GM23338 (cell line): Measurements from ENCODE around the gene ZG16B. TPM values are rescaled to one million over a fixed set of nuclear protein-coding genes. Genes with fewer than 3 reads are reported as not detected.

Experiments used
- ATAC-seq: fragments of 200-7000 bp; cut with Tn5 transposase; 3 replicates; pipeline ENCODE4 v1.9.1; 2020
- DNase-seq: peaks from one replicate; pipeline ENCODE4 v3.0.0-alpha.2; 2015; ENCODE audit warnings: low spot score
- H2AFZ ChIP-seq: fragments of 200-600 bp; sonication (generic); 2 replicates; pipeline ENCODE4 v1.8.0; 2016; ENCODE audit warnings: antibody characterized with exemption, mild to moderate bottlenecking, moderate library complexity
- H3F3A ChIP-seq: fragments of 200-600 bp; sonication (generic); replicated peaks from 2 replicates; pipeline ENCODE4 v1.8.0; 2017; ENCODE audit warnings: antibody characterized with exemption, mixed run types, low read depth
- H3K27ac ChIP-seq: fragments of 200-600 bp; sonication (generic); 2 replicates; pipeline ENCODE4 v1.6.1; 2016; ENCODE audit warnings: low read depth
- H3K27me3 ChIP-seq: fragments of 200-600 bp; sonication (generic); 2 replicates; pipeline ENCODE4 v1.8.0; 2016; ENCODE audit warnings: mild to moderate bottlenecking, mixed run types, moderate library complexity; ENCODE audit not compliant: insufficient read depth
- H3K36me3 ChIP-seq: fragments of 200-600 bp; sonication (generic); 2 replicates; pipeline ENCODE4 v1.8.0; 2016; ENCODE audit warnings: mild to moderate bottlenecking; ENCODE audit not compliant: insufficient read depth
- H3K4me1 ChIP-seq: fragments of 200-600 bp; sonication (generic); 2 replicates; pipeline ENCODE4 v1.8.0; 2016; ENCODE audit warnings: mild to moderate bottlenecking, moderate library complexity; ENCODE audit not compliant: insufficient read depth
- H3K4me2 ChIP-seq: fragments of 200-600 bp; sonication (generic); 2 replicates; pipeline ENCODE4 v1.7.1; 2017; ENCODE audit warnings: mixed run types
- H3K4me3 ChIP-seq: fragments of 200-600 bp; sonication (generic); 2 replicates; pipeline ENCODE4 v1.6.1; 2016; ENCODE audit warnings: mixed run types
- H3K79me2 ChIP-seq: fragments of 200-600 bp; sonication (generic); replicated peaks from 2 replicates; pipeline ENCODE4 v1.8.0; 2017; ENCODE audit warnings: mild to moderate bottlenecking; ENCODE audit not compliant: insufficient read depth
- H3K9me2 ChIP-seq: fragments of 200-600 bp; sonication (generic); 2 replicates; pipeline ENCODE4 v1.8.0; 2017; ENCODE audit not compliant: insufficient read depth
- H4K20me1 ChIP-seq: fragments of 200-600 bp; sonication (generic); replicated peaks from 2 replicates; pipeline ENCODE4 v1.8.0; 2017; ENCODE audit warnings: mild to moderate bottlenecking; ENCODE audit not compliant: insufficient read depth
- H3K27ac Mint-ChIP-seq: 2 replicates; pipeline ENCODE4 v1.8.0; 2020; ENCODE audit warnings: inconsistent platforms, mild to moderate bottlenecking, moderate library complexity, mixed read lengths
- H3K27me3 Mint-ChIP-seq: 3 replicates; pipeline ENCODE4 v1.8.0; 2022; ENCODE audit warnings: low read depth, mild to moderate bottlenecking, moderate library complexity, mixed read lengths, inconsistent platforms; ENCODE audit not compliant: insufficient read depth, poor library complexity
- H3K36me3 Mint-ChIP-seq: 3 replicates; pipeline ENCODE4 v1.8.0; 2021; ENCODE audit warnings: low read depth, mild to moderate bottlenecking, inconsistent platforms, moderate library complexity, mixed read lengths
- H3K4me1 Mint-ChIP-seq: 3 replicates; pipeline ENCODE4 v1.8.0; 2020; ENCODE audit warnings: mild to moderate bottlenecking, inconsistent platforms, mixed read lengths
- H3K4me3 Mint-ChIP-seq: 3 replicates; pipeline ENCODE4 v1.8.0; 2021; ENCODE audit warnings: moderate library complexity, mild to moderate bottlenecking, inconsistent platforms, mixed read lengths
- H3K9me3 Mint-ChIP-seq: 3 replicates; pipeline ENCODE4 v1.8.0; 2020; ENCODE audit warnings: moderate library complexity, mild to moderate bottlenecking, inconsistent platforms, mixed read lengths
- CREB1 ChIP-seq: fragments of 250-450 bp; sonication (Bioruptor Pico); IDR thresholded peaks from 2 replicates; pipeline ENCODE4 v1.5.0; 2020; ENCODE audit warnings: low read depth, mild to moderate bottlenecking, moderate library complexity
- EZH2 ChIP-seq: fragments of 200-600 bp; sonication (generic); IDR thresholded peaks from one replicate; pipeline ENCODE4 v1.8.0; 2017; ENCODE audit warnings: antibody characterized with exemption, mild to moderate bottlenecking, low read depth; ENCODE audit not compliant: unreplicated experiment
- EZH2phosphoT487 ChIP-seq: fragments of 200-600 bp; sonication (generic); IDR thresholded peaks from one replicate; pipeline ENCODE4 v1.8.1; 2018; ENCODE audit warnings: antibody characterized with exemption; ENCODE audit not compliant: unreplicated experiment
- JUNB ChIP-seq: IDR thresholded peaks from one replicate; pipeline ENCODE4 v1.6.1; 2016; ENCODE audit warnings: antibody characterized with exemption; ENCODE audit not compliant: unreplicated experiment
- NANOG ChIP-seq: IDR thresholded peaks from 2 replicates; pipeline ENCODE4 v1.6.1; 2016; ENCODE audit warnings: antibody characterized with exemption, borderline replicate concordance
- POLR2AphosphoS5 ChIP-seq: IDR thresholded peaks from 2 replicates; pipeline ENCODE4 v1.6.1; 2016; ENCODE audit warnings: antibody characterized with exemption, low read depth
- STAT1 ChIP-seq: IDR thresholded peaks from one replicate; pipeline ENCODE4 v1.6.1; 2016; ENCODE audit warnings: antibody characterized with exemption; ENCODE audit not compliant: unreplicated experiment
- ZNF114 ChIP-seq: fragments of 250-450 bp; sonication (Bioruptor Pico); IDR thresholded peaks from 2 replicates; pipeline ENCODE4 v1.5.0; 2020; ENCODE audit warnings: mild to moderate bottlenecking, moderate library complexity
- ZNF331 ChIP-seq: fragments of 250-450 bp; sonication (Bioruptor Pico); IDR thresholded peaks from 2 replicates; pipeline ENCODE4 v1.5.0; 2020; ENCODE audit warnings: low read depth, mild to moderate bottlenecking, moderate library complexity
- polyA plus RNA-seq: library from polyadenylated mRNA; unstranded; fragments of >200 nt; fragmentation: Nextera tagmentation; extraction: Ambion mirVana; gene quantifications from 2 replicates; pipeline ENCODE4 v1.2.1, GENCODE V29; 2016
- total RNA-seq: library from RNA; depleted of rRNA; stranded (reverse); fragments of >200 nt; shearing (Covaris generic); gene quantifications from 2 replicates; pipeline ENCODE4 v1.2.3, GENCODE V29; 2014
- TF ChIP-seq, protein P1 (sequence below): IDR thresholded peaks from one replicate; pipeline ENCODE4 v1.6.1; 2018; ENCODE audit warnings: antibody characterized with exemption; ENCODE audit not compliant: unreplicated experiment
- TF ChIP-seq, protein P2 (sequence below): IDR thresholded peaks from 2 replicates; pipeline ENCODE4 v1.6.1; 2016; ENCODE audit warnings: antibody characterized with exemption

Gene ZG16B
- total and polyA plus RNA-seq, 2 experiments from 2014 or later, result not detected

GRCh38 chr16:2808181-2808580 is 21.9 kb upstream of the ZG16B start (continued):
- TF ChIP-seq, protein P1, sequence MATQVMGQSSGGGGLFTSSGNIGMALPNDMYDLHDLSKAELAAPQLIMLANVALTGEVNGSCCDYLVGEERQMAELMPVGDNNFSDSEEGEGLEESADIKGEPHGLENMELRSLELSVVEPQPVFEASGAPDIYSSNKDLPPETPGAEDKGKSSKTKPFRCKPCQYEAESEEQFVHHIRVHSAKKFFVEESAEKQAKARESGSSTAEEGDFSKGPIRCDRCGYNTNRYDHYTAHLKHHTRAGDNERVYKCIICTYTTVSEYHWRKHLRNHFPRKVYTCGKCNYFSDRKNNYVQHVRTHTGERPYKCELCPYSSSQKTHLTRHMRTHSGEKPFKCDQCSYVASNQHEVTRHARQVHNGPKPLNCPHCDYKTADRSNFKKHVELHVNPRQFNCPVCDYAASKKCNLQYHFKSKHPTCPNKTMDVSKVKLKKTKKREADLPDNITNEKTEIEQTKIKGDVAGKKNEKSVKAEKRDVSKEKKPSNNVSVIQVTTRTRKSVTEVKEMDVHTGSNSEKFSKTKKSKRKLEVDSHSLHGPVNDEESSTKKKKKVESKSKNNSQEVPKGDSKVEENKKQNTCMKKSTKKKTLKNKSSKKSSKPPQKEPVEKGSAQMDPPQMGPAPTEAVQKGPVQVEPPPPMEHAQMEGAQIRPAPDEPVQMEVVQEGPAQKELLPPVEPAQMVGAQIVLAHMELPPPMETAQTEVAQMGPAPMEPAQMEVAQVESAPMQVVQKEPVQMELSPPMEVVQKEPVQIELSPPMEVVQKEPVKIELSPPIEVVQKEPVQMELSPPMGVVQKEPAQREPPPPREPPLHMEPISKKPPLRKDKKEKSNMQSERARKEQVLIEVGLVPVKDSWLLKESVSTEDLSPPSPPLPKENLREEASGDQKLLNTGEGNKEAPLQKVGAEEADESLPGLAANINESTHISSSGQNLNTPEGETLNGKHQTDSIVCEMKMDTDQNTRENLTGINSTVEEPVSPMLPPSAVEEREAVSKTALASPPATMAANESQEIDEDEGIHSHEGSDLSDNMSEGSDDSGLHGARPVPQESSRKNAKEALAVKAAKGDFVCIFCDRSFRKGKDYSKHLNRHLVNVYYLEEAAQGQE, result no peak
- no peak for TF ChIP-seq STAT1
- TF ChIP-seq ZNF114, result no peak
- no peak for TF ChIP-seq EZH2
- TF ChIP-seq ZNF331 (CRISPR knock-in tag), result no peak

DNA sequence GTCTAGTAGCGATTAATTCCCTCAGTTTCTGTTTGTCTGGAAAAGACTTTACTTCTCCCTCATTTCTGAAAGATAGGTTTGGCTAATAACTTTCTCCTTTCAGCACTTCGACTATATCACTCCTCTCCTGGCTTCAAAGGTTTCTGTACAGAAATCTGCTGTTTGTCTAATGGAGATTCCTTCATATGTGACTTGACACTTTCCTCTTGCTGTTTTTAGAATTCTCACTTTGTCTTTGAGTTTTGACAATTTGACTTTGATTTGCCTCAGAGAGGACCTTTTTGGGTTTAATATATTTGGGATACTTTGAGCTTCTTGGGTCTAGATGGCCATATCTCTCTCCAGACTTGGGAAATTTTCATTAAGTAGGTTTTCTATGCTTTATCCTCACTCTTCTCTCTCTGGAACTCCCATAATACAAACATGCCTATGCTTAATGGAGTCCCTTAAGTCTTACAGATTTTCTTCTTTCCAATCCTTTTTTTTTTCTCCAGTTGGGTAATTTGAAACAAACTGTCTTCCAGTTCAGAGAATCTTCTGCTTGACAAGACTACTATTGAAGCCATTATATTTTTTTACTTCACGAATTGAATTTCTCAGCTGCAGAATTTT is 20.8 kb upstream of the ZG16B start:
- H3K27ac Mint-ChIP-seq, result no peak overlapping the region
- Histone ChIP-seq H3K4me2 (no peak overlapping the region), H3K79me2 (no peaks in the 10 kb centered on the region), H3K27me3 (no peaks in the 10 kb centered on the region), H3K36me3 (no peaks in the 10 kb centered on the region), H2AFZ (no peak overlapping the region), H3F3A (no peaks in the 10 kb centered on the region), H3K27ac (no peak overlapping the region), H4K20me1 (no peaks in the 10 kb centered on the region), H3K4me3 (no peak overlapping the region), H3K4me1 (no peaks in the 10 kb centered on the region; the same call in 1 of the 2 replicates), H3K9me2 (no peaks in the 10 kb centered on the region)
- no peaks in the 10 kb centered on the region for H3K9me3 Mint-ChIP-seq
- no peak for DNase-seq
- no peaks in the 10 kb centered on the region; the same call in 2 of the 3 replicates for H3K4me1 Mint-ChIP-seq
- H3K27me3 Mint-ChIP-seq, result peaks cover 16% of the 10 kb centered on the region
- ATAC-seq, result no peak
- TF ChIP-seq JUNB, result no peak
- no peaks in the 10 kb centered on the region for H3K36me3 Mint-ChIP-seq
- no peak overlapping the region for H3K4me3 Mint-ChIP-seq

- H3K27ac ChIP-seq, result no peak overlapping the region
- H3K27ac Mint-ChIP-seq, result no peak overlapping the region; the same call in 1 of the 2 replicates
- no peaks in the 10 kb centered on the region for H3K79me2 ChIP-seq
- H3K27me3 ChIP-seq, result no peaks in the 10 kb centered on the region
- no peaks in the 10 kb centered on the region for H3K9me3 Mint-ChIP-seq
- DNase-seq (no peak), ATAC-seq (no peak)
- H3K4me3 ChIP-seq, result no peak overlapping the region
- peaks cover 14% of the 10 kb centered on the region for H3K27me3 Mint-ChIP-seq
- no peaks in the 10 kb centered on the region for H3F3A ChIP-seq
- no peak overlapping the region for H2AFZ ChIP-seq
- no peaks in the 10 kb centered on the region; the same call in 1 of the 2 replicates for H3K4me1 ChIP-seq
- H3K36me3 ChIP-seq, result no peaks in the 10 kb centered on the region
- no peaks in the 10 kb centered on the region for H3K36me3 Mint-ChIP-seq
- H3K4me3 Mint-ChIP-seq, result no peak overlapping the region
- H4K20me1 ChIP-seq, result no peaks in the 10 kb centered on the region
- H3K4me2 ChIP-seq, result no peak overlapping the region
- no peaks in the 10 kb centered on the region; the same call in 2 of the 3 replicates for H3K4me1 Mint-ChIP-seq
- no peaks in the 10 kb centered on the region for H3K9me2 ChIP-seq
- no peak for TF ChIP-seq POLR2AphosphoS5
- TF ChIP-seq ZNF114, result no peak
- no peak for TF ChIP-seq ZNF331 (CRISPR knock-in tag)
- TF ChIP-seq, protein P2, sequence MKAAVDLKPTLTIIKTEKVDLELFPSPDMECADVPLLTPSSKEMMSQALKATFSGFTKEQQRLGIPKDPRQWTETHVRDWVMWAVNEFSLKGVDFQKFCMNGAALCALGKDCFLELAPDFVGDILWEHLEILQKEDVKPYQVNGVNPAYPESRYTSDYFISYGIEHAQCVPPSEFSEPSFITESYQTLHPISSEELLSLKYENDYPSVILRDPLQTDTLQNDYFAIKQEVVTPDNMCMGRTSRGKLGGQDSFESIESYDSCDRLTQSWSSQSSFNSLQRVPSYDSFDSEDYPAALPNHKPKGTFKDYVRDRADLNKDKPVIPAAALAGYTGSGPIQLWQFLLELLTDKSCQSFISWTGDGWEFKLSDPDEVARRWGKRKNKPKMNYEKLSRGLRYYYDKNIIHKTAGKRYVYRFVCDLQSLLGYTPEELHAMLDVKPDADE, result no peak
- TF ChIP-seq, protein P1, result no peak
- no peak for TF ChIP-seq EZH2phosphoT487
- no peak for TF ChIP-seq CREB1 (CRISPR knock-in tag)
- TF ChIP-seq JUNB, result no peak
- no peak for TF ChIP-seq NANOG
- no peak for TF ChIP-seq STAT1
Observed at GRCh38 chr16:2810651-2811050, 19.5 kb upstream of the ZG16B start.
